Measurements from ENCODE around the gene SWAP70.

SWAP70 gene

GRCh38 chr11:9651899-9652748, 11.8 kb upstream of the SWAP70 start:
- DNase-seq, result no peak

- DNase-seq, result no peak
Observed at GRCh38 chr11:9653871-9654270, 10.0 kb upstream of the SWAP70 start.

DNA sequence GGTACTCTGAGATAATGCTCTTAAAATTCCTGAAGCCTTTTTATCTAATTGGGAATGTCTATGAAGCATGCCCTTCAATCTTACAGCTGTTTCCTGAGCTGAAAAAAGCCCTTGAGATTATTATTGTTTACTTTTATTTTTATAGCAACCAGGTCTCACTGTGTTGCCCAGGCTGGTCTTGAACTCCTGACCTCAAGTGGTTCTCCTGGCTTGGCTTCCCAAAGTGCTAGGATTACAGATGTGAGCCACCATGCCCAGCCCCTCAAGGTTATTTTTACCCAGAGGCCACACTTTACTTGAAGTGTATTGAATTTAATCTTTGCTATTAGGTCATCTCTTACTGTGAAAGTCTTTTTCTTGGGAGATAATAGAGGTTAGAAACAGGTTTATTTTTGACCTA, 7.0 kb upstream of the SWAP70 start:
- DNase-seq, result no peak

GRCh38 chr11:9657531-9657930, 6.3 kb upstream of the SWAP70 start:
- no peak for DNase-seq

- DNase-seq, result no peak
Observed at GRCh38 chr11:9660886-9661285, 3.0 kb upstream of the SWAP70 start.

DNA sequence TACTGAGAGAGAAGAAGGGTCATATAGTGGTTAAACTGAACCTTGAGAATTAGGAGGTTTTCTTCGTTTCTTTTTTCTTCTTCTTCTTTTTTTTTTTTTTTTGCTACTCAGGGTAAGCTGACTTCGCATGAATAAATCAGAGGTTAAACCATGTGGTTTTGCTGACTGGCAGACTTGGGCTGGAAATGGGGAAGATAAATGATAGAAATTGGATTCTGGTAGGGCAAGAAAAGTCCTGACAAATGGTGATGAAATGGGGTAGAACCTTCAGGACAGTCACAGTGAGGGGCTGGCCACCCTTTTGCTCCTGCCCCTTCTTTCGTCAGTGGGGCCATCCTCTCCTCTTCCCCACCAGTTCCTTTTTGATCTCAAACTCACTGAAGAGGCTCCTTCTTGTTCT, 1.6 kb upstream of the SWAP70 start:
- no peak for DNase-seq

GRCh38 chr11:9664276-9665171, 647 bp downstream of the SWAP70 start:
- DNase-seq, result peak; percentile 51

- no peak for DNase-seq
Observed at GRCh38 chr11:9665749-9666148, 1.9 kb downstream of the SWAP70 start.

- DNase-seq, result no peak
Observed at GRCh38 chr11:9669954-9670353, 6.1 kb downstream of the SWAP70 start.

DNA sequence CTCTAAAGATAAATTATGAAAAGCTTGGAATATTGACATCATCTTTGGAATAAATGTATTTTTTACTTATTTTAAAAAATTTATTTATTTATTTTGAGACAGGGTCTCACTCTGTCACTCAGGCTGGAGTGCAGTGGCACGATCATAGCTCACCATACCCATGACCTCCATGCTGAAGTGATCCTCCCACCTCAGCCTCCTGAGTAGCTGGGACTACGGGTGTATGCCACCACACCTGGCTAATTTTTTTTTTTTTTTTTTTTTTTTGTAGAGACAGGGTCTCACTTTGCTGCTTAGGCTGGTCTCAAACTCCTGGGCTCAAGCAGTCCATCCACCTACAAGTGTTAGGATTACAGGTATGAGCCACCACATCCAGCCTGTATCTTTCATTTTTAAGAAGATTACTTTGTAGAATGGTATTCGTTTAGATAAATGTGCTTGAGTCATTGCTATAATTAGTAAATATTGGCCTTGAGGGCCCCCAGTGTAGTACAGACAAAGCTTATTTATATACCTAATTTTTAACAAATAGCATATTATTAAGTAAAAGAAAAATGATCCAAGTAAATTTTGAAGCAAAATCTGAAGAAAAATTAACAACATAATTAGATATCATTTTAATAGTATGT, 8.5 kb downstream of the SWAP70 start:
- no peak for DNase-seq

- DNase-seq, result no peak
Observed at GRCh38 chr11:9672918-9673317, 9.0 kb downstream of the SWAP70 start.

DNA sequence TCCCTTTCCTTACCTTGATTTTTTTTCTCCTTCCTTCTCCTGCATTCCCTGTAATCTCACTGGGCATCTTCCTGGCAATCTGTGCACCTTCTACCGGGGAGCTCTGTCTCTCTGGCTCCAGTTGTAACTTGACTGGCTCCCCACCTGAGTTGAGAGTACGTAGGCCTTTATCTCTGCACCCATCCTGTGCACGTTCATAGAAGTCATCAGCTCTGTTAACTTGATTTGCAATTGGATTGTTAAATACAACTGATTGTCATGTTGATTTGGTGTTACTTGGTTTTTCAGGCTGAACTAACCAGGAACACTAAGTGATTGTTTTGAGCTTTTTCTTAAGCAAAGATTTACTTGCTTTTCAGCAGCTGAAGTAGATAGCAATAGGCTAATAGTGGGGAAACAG, 11.8 kb downstream of the SWAP70 start:
- no peak for DNase-seq

- no peak for DNase-seq
Observed at GRCh38 chr11:9677951-9678350, 14.1 kb downstream of the SWAP70 start.

GRCh38 chr11:9678576-9678975, 14.7 kb downstream of the SWAP70 start:
- no peak for DNase-seq

DNA sequence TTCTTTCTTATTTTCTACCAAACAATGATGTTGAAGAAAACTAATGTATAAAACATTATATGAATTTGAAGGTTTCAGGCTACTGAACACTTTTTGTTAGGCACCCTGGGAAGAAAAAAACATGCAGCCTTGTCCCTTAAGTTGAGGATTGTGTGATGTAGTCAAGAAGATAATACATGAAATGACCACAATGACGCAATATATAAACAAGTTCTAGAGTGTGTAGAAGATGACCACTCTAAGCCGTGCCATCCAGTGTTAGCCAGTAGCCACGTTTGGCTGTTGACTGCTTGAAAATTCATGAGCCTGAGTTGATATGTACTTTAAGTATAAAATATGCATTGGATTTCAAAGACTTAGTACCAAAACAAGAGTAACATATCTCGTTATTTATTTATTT, 16.2 kb downstream of the SWAP70 start:
- DNase-seq, result no peak

- no peak for DNase-seq
Observed at GRCh38 chr11:9681583-9682372, 17.9 kb downstream of the SWAP70 start.

GRCh38 chr11:9687711-9688477, 24.0 kb downstream of the SWAP70 start:
- peak; percentile 68 for DNase-seq

GRCh38 chr11:9688716-9689511, 25.0 kb downstream of the SWAP70 start:
- peak; percentile 84 for DNase-seq

- peak; percentile 15 for DNase-seq
Observed at GRCh38 chr11:9689721-9690120, 25.8 kb downstream of the SWAP70 start.

DNA sequence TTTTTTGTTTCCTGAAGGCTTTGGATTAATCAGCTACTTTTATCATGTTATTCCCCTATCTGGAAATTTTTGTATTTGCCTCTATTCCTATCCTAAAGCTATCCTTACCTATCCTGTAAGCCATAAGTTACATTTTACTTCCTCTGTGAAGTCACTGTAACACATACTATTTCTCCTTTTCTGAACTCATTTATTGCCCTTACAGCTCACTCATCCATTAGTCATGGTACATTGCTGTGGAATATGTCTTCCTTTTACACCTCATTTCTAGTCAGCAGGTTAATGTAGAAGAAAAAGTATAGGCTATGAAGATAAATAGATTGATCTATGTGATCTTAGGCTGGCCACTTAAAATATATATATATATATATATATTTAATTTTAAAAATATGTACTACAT, 28.0 kb downstream of the SWAP70 start:
- no peak for DNase-seq

- no peak for DNase-seq
Observed at GRCh38 chr11:9692691-9693090, 28.8 kb downstream of the SWAP70 start.
